ENCODE measurements around the gene ZNF407.

The ZNF407 gene

GRCh38 chr18:74870950-74871349, 273.3 kb downstream of the ZNF407 start:
- H3K27ac ChIP-seq (replicated peaks), result no peak overlapping the region
- H3K27me3 ChIP-seq (ENCODE audit: insufficient read depth, poor library complexity, severe bottlenecking), result no peaks in the 10 kb centered on the region
- no peak for DNase-seq (ENCODE audit: low read depth in 1 of 2, low spot score in 1 of 2)
- TF ChIP-seq GABPA (IDR thresholded peaks at IDR 0.05; ENCODE audit: low read depth) (no peak), SPI1 (IDR thresholded peaks at IDR 0.05; ENCODE audit: borderline replicate concordance, low read depth) (no peak), REST (IDR thresholded peaks at IDR 0.05; ENCODE audit: insufficient replicate concordance, low read depth) (no peak)
- H3K4me3 ChIP-seq (replicated peaks; ENCODE audit: insufficient read depth, low read length), result no peak overlapping the region

GRCh38 chr18:74873629-74874028, 276.0 kb downstream of the ZNF407 start:
- Histone ChIP-seq H3K27me3 (ENCODE audit: insufficient read depth, poor library complexity, severe bottlenecking) (no peaks in the 10 kb centered on the region), H3K4me3 (replicated peaks; ENCODE audit: insufficient read depth, low read length) (no peak overlapping the region), H3K27ac (replicated peaks) (no peak overlapping the region)
- DNase-seq (ENCODE audit: low read depth in 1 of 2, low spot score in 1 of 2), result no peak
- TF ChIP-seq GABPA (IDR thresholded peaks at IDR 0.05; ENCODE audit: low read depth) (no peak), SPI1 (IDR thresholded peaks at IDR 0.05; ENCODE audit: borderline replicate concordance, low read depth) (no peak), REST (IDR thresholded peaks at IDR 0.05; ENCODE audit: insufficient replicate concordance, low read depth) (no peak), CTCF (IDR thresholded peaks at IDR 0.05; ENCODE audit: insufficient read depth, low read length) (no peak), POLR2AphosphoS5 (IDR thresholded peaks at IDR 0.05; ENCODE audit: low read depth) (no peak)

- DNase-seq (ENCODE audit: low read depth in 1 of 2, low spot score in 1 of 2), result no peak
- H3K4me3 ChIP-seq (replicated peaks; ENCODE audit: insufficient read depth, low read length), result no peak overlapping the region
- H3K27me3 ChIP-seq (ENCODE audit: insufficient read depth, poor library complexity, severe bottlenecking), result no peaks in the 10 kb centered on the region
- no peak for TF ChIP-seq CTCF (IDR thresholded peaks at IDR 0.05; ENCODE audit: insufficient read depth, low read length)
- TF ChIP-seq SPI1 (IDR thresholded peaks at IDR 0.05; ENCODE audit: borderline replicate concordance, low read depth), result no peak
- TF ChIP-seq GABPA (IDR thresholded peaks at IDR 0.05; ENCODE audit: low read depth), result no peak
- no peak for TF ChIP-seq REST (IDR thresholded peaks at IDR 0.05; ENCODE audit: insufficient replicate concordance, low read depth)
- TF ChIP-seq POLR2AphosphoS5 (IDR thresholded peaks at IDR 0.05; ENCODE audit: low read depth), result no peak
- no peak overlapping the region for H3K27ac ChIP-seq (replicated peaks)
Observed at GRCh38 chr18:74874351-74874750, 276.7 kb downstream of the ZNF407 start.
